ENCODE measurements around the gene PTAFR.

PTAFR gene

DNA sequence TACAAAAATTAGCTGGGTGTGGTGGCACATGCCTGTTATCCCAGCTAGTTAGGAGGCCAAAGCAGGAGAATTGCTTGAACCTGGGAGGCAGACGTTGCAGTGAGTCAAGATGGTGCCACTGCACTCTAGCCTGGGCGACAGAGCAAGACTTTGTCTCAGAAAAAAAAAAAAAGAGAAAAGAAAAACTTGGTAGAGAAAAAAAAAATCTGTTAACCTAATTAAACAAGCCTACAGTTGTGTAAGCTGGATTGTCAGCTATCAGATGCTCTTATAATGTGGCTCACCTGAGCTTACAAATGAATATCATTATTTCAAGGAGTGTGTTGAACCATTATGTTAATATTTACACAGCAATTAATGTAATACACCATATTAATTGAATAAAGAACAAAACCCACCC is 61.6 kb downstream of the PTAFR start:
- DNase-seq, result no peak

- DNase-seq, result no peak
These were observed 63.3 kb downstream of the PTAFR start for GRCh38 chr1:28113242-28113572.

- DNase-seq, result no peak
These were observed 63.9 kb downstream of the PTAFR start for GRCh38 chr1:28112388-28113241.

DNA sequence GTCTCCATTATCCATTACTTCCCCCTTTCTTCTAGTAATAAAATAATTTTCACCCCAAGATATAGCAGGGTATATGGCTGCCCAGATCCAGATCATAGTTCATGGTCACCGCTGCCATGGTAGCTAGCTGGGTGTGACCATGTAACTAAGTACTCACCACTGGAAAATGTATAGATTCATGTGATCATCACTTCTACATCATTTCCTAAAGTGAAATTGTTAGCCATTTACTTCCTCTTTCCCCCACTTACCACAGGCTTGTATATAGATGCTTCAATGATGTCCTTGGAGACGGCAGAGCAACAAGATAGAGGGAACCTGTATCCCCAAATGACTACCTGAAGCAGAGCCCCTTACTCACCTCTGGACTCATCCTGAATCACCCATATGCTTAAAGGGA is 65.3 kb downstream of the PTAFR start:
- no peak for DNase-seq

DNA sequence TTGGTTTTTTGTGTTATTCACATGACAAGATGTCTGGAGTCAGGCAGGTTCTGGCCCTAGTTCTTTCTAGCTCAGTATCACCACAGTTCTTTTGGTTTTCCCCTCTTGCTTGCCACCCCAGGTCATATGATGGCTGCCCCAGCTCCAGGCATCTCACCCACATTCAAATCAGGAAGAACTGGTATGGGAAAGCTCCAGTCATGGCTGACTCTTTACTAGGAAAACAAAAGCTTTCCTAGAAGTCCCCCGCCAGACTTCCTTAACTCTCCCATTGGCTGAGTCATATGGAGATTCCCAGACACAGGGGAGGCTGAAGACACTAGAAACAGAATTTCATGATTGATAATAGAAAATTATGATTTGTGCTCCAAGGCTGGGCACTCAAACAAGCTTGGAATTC is 65.9 kb downstream of the PTAFR start:
- no peak for DNase-seq

- no peak for DNase-seq
These were observed 66.9 kb downstream of the PTAFR start for GRCh38 chr1:28109639-28110038.

DNA sequence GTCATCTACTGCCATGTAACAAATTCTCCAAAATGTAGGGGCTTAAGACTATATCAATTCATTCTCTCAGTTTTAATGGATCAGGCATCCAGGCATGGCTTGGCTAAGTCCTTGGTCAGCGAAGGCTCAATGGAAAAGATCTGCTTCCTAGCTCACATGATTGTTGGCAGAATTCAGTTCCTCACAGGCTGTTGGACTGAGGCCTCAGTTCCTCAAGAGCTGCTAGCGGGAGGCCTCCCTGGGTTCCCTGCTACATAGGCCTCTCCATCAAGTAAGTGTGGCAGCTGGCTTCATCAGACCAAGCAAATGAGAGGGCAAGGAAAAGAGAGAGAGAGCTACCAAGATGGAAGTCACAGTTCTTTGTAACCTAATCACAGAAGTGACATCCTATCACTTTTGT is 68.5 kb downstream of the PTAFR start:
- no peak for DNase-seq

DNA sequence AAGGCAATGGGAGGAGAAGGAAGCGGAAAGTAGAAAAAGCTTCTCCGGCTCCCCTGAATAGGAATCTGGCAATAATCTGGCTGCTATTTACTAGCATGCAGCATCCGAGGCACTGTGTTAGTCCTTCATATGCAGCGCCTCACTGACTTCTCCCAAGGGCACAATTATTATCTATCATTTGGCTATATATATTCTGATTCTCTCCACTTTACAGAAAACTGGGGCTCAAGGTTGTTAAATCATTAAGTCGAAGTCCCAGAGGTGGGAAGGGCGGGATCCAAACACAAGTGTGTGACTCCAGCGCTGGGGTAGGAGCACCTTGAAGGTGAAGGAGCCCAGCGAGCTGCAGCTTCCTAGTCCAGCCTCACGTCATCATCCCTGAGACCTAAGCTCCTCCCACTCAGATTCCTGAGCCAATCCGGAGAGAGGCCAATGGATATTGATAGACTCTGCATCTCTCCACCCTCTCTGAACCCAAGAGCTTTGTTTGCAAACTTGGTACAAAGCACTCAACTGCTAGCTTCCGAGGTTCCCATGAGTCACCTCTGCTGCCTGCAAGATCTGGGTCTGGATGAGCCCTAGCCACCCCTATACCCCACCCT is 71.5 kb downstream of the PTAFR start:
- no peak for DNase-seq

GRCh38 chr1:28102189-28102588 is 74.3 kb downstream of the PTAFR start:
- DNase-seq, result no peak

DNA sequence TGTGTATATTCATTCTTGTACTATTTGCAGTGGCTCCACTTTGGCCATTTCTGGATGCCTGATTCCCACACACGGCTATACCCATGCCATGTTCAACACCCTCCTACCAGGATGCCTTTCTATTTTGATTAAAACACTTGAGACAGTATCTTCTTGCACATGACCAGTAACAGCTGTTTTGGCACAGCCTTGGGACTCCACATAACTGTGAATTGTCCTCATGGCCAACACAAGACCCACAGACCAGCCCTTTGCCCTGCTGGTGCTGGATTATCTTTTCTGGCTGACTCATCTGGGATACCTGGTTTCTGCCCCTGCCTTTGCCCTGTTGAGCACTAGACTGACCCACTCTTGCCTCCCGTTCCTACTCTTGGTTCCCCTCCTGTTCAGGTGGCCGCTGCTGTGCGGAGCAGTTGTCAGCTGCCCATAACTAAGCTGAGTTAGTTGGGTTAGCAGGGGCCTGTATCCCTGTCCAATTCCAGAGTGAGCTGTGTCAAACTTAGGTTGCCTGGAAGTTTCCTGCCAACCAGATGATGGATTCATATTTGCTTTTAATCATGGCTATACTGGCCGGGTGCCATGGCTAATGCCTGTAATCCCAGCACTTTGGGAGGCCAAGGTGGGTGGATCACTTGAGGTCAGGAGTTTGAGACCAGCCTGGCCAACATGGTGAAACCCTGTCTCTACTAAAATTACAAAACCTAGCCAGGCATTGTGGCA is 77.3 kb downstream of the PTAFR start:
- DNase-seq, result no peak
